GM21825 (cell line): ENCODE measurements around the gene CHD6.

ENCODE experiments used
- ATAC-seq: cut with Tn5 transposase; IDR thresholded peaks from one replicate; pipeline ENCODE4 v1.9.1; 2021; ENCODE audit warnings: mild to moderate bottlenecking, moderate library complexity; ENCODE audit not compliant: unreplicated experiment

Gene CHD6

GRCh38 chr20:41406896-41407444 lies 211.2 kb downstream of the CHD6 start:
- ATAC-seq, result no peak

- ATAC-seq, result no peak
Measured at GRCh38 chr20:41406353-41406752, 211.8 kb downstream of the CHD6 start.

- no peak for ATAC-seq
Measured at GRCh38 chr20:41405436-41405835, 212.7 kb downstream of the CHD6 start.

- no peak for ATAC-seq
Measured at GRCh38 chr20:41403604-41404003, 214.6 kb downstream of the CHD6 start.

- ATAC-seq, result no peak
Measured at GRCh38 chr20:41398408-41398807, 219.8 kb downstream of the CHD6 start.

- ATAC-seq, result no peak
Measured at GRCh38 chr20:41395667-41396664, 222.2 kb downstream of the CHD6 start.

GRCh38 chr20:41394931-41395666 lies 223.1 kb downstream of the CHD6 start:
- ATAC-seq, result no peak

- ATAC-seq, result no peak
Measured at GRCh38 chr20:41394081-41394480, 224.1 kb downstream of the CHD6 start.

- ATAC-seq, result no peak
Measured at GRCh38 chr20:41393705-41394066, 224.5 kb downstream of the CHD6 start.

GRCh38 chr20:41392871-41393704 lies 225.1 kb downstream of the CHD6 start:
- no peak for ATAC-seq

- no peak for ATAC-seq
Measured at GRCh38 chr20:41392295-41392694, 225.9 kb downstream of the CHD6 start.

- ATAC-seq, result no peak
Measured at GRCh38 chr20:41391587-41392001, 226.6 kb downstream of the CHD6 start.

GRCh38 chr20:41390889-41391288 lies 227.3 kb downstream of the CHD6 start:
- ATAC-seq, result no peak

- no peak for ATAC-seq
Measured at GRCh38 chr20:41387444-41387851, 230.7 kb downstream of the CHD6 start.

- ATAC-seq, result no peak
Measured at GRCh38 chr20:41386502-41387427, 231.4 kb downstream of the CHD6 start.

- ATAC-seq, result no peak
Measured at GRCh38 chr20:41382791-41383305, 235.3 kb downstream of the CHD6 start.

- no peak for ATAC-seq
Measured at GRCh38 chr20:41380551-41381193, 237.5 kb downstream of the CHD6 start.

GRCh38 chr20:41379551-41379950 lies 238.6 kb downstream of the CHD6 start:
- ATAC-seq, result no peak

- ATAC-seq, result no peak
Measured at GRCh38 chr20:41377275-41377674, 240.9 kb downstream of the CHD6 start.
